Fibroblast of pulmonary artery (primary cell): ENCODE results near the gene RBM47.
"Not testable (repeated sequence)": the region's sequence is repeated elsewhere in the genome, so short reads cannot be mapped to it uniquely, and the experiment has no call there.

Experiments
- DNase-seq: peaks from one replicate; pipeline ENCODE4 v3.0.0-alpha.2; 2010; ENCODE audit warnings: low read depth
- H3K4me3 ChIP-seq: replicated peaks from 2 replicates; pipeline ENCODE4 v1.5.1; 2011; ENCODE audit warnings: low read depth, mild to moderate bottlenecking, control low read depth, low read length, moderate library complexity
- TF ChIP-seq, protein P1 (sequence below): IDR thresholded peaks from 2 replicates; pipeline ENCODE4 v1.5.1; 2011; ENCODE audit warnings: mild to moderate bottlenecking, control low read depth, low read length, inconsistent platforms; ENCODE audit errors: missing control alignments

RBM47 gene

DNA sequence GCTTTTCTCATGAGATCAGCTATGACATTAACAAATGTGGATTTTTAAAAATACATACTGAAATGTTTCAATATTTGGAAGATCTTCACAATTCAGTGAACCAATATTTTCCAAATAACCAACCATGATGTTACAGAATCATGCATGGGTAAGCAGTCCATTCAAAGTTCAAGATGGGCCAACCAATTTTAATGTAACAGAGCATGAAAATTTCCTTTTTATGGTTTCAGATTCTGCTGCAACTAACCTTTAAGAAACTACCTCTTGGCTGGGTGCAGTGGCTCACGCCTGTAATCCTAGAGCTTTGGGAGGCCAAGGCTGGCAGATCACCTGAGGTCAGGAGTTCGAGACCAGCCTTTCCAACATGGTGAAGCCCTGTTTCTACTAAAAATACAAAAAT is 107.7 kb downstream of the RBM47 start:
- no peak for DNase-seq
- no peak overlapping the region for H3K4me3 ChIP-seq

DNA sequence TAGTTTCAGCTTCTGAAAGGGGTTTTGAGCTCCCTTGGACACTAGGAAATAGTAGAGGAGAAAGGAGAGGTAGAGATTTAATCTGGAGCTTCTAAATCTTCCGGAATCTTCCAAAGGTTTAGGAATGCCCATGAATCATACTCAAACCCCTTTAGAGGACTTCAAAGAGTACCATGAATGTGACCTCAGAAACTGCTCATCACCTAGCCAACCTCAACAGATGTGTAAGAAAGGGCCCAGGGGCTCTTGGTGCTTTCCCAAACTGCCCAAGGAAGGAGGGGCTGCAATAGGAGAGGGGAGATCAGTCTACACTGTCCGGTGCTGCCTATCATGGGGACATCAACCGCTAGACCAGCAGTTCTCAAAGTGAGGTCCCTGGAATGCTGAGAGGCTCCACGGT is 109.1 kb downstream of the RBM47 start:
- H3K4me3 ChIP-seq = no peak overlapping the region
- TF ChIP-seq, protein P1, sequence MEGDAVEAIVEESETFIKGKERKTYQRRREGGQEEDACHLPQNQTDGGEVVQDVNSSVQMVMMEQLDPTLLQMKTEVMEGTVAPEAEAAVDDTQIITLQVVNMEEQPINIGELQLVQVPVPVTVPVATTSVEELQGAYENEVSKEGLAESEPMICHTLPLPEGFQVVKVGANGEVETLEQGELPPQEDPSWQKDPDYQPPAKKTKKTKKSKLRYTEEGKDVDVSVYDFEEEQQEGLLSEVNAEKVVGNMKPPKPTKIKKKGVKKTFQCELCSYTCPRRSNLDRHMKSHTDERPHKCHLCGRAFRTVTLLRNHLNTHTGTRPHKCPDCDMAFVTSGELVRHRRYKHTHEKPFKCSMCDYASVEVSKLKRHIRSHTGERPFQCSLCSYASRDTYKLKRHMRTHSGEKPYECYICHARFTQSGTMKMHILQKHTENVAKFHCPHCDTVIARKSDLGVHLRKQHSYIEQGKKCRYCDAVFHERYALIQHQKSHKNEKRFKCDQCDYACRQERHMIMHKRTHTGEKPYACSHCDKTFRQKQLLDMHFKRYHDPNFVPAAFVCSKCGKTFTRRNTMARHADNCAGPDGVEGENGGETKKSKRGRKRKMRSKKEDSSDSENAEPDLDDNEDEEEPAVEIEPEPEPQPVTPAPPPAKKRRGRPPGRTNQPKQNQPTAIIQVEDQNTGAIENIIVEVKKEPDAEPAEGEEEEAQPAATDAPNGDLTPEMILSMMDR = no peak
- DNase-seq = no peak

More for the DNA sequence above, 107.7 kb downstream of the RBM47 start:
- TF ChIP-seq, protein P1 = no peak

DNA sequence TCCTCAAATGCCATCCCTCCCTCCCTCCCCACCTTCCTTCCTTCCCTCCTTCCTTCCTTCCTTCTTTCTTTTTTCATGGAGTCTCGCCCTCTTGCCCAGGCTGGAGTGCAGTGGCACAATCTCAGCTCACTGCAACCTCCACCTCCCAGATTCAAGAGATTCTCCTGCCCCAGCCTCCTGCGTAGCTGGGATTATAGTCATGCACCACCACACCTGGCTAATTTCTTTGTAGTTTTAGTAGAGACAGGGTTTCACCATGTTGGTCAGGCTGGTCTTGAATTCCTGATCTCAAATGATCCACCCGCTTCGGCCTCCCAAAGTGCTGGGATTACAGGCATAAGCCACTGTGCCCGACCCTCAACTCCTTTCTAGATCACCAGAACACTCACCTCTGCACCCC is 112.6 kb downstream of the RBM47 start:
- not testable (repeated sequence) for DNase-seq, H3K4me3 ChIP-seq

DNA sequence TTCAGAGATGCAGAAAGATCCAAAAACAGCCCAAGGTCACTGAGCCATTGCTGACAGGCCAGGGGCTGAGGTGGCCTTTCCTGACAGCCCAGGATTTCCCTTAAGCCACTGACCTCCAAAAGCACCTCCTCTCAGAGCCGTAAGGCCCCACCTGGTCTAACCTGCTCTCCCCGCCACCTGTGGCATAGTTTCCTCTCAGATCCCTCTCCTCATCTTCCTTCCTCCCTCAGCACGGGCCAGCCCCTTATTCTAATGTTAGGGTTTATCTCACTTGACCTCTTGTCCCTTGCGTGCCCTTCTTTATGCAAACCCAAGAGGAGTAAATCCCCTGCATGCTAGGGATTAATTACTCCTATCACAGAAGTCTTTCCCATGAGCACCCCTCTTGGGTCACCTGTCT is 113.0 kb downstream of the RBM47 start:
- no peak for DNase-seq
- TF ChIP-seq, protein P1 = no peak
- no peak overlapping the region for H3K4me3 ChIP-seq

DNA sequence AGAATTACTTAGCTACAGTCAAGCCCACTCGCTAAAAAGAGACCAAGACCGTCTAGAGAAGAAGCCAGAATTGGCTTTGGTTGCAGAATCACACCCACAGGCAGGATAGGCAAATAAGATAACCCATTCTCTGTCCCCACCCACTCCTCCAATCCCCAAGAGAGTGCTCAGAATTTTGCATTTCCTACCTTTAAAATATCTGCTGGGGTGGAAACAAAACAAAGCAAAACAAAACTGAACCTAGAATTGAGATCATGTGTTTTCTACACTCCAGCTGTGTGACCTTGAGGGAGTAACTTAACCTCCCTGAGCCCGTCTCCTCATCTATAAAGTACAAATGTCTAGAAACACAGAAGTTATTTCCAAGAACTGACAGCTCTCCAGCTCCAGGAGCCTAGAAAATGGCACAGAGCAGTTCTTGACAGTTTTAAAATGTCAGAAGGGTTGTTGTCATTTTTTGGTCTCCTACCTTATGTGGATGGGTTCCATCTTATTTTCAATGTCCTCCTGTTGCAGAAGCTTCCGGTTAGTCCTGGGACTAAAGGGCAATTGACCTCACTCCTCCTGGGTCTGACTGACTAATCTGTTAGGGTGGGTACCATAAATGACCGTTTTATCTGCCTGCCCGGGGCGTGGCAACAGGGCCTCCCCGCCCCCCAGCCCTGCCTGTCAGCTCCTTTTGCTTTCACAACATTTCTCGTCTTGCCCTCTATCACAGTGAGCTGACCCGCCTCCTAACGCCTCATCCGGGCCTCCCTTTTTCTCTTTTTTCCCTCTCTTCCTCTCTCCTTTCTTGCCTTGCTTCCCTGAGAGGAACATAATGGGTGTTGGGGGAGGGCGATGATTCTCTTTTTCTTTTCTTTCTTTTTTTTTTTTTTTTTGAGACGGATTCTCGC is 114.0 kb downstream of the RBM47 start:
- H3K4me3 ChIP-seq = no peak overlapping the region
- TF ChIP-seq, protein P1 = no peak
- DNase-seq = peak; percentile 30

DNA sequence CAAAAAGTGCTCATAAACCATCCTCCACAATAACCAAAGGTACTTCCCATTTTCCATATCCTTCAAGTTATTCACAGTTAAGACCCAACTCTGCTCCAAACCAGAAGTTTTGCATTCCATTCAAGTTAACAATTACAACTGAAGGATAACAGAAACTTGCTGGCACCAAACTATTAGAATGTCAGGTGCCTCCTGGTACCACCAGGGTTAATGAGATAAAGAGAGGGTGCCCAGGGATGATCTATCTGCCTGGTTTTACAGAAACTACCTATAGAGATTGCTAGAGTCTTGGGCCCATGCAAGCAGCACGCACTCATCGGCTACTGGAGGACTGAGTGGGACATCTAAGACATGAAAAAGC is 114.6 kb downstream of the RBM47 start:
- no peak overlapping the region for H3K4me3 ChIP-seq
- no peak for DNase-seq
- TF ChIP-seq, protein P1 = no peak

DNA sequence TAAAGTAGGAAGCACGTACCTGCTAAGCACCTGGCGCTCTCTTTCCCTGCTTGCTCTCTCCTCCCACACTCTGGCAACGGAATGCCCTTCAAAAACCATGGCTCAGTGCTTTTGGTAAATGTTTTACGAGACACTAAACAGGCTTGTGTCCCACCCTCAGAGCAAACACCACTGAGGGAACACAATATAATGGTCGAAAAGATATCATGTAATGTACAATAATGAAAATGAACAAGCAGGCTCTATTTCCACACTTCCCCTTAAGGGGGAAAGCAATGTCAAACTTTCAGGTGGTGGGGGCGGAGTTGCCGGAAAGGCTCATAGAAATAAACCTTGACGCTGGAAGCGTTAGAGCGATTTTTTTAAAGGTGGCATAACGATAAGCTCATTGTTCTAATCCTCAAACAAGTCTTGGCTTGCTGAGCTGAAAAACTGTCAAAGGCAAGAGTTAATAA is 115.1 kb downstream of the RBM47 start:
- TF ChIP-seq, protein P1 = no peak
- no peak overlapping the region for H3K4me3 ChIP-seq
- no peak for DNase-seq
